ENCODE data around the gene C8A.

C8A gene

DNA sequence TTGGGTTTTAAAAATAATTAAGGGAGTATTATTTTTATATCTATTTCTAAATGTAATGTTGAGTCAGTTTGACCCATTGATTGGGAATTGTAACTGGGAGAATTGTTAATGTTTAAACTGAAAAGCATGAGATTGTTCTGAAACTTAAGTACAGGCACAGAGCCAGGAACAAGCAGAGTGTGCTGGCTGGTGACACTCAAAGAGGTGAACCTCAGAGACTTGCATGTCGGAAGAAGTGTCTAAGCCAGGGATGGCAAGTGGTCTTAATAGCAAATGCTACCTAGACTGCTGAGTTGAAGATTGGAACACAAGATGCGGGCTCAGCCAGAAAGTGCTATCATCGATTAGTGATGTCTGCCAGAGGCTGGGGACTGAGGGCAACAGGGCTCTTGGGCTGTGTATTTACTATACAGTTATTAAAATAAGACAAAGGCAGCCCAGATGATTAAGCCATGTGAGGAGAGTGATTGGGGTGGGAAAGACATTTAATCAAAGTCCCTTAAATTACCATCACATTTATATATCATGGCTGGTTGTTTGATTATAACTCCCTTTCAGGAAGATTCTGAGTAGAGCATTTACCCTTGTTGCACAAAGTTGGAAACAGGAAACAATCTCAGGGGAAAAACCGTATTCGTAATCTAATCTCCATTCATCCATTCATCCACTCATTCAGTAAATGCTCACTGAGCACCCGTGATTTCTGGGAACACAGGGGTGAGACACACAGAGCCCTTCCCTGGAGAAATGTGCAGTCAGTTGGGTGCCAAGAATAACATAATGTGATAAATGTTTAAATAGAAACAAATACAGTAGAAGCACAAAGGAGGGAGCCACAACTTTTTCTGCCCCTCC, 42.8 kb downstream of the C8A start:
- no peak for DNase-seq

DNA sequence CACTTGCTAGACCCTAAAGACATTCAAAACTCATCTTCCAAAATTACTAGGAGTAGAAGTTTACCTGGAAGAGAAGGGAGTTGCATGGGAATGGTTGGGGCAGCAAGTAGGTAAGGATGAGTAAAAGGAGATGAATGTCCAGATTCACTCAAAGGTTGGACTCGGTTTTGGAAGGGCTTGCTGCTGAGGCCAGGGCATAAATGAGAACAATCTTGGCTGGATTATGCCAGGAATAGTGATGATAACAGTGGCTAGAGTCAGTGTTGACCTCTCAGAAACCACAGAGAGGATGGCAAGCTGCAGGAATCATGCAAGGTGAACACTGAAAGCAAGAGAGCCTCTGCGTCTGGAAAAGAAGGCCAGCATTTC, 43.4 kb downstream of the C8A start:
- DNase-seq, result no peak

DNA sequence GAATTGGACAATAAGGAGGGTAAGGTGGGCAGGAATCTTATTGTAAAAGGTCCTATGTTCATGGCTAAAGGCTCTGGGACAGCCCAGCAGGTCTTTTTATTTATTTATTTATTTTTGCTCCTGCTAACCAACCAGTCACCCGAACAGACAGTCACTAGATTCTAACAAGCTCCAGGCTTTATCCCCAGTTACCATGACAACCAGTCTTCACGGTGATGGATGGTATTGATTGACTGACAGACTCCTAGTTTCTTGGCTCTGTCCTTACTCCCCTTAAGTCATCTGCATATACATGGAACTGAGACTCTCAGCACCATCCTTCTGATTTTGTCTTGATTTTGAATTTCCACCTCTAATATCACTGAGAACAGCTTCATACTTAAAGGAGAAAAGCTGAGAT, 44.3 kb downstream of the C8A start:
- no peak for DNase-seq

DNA sequence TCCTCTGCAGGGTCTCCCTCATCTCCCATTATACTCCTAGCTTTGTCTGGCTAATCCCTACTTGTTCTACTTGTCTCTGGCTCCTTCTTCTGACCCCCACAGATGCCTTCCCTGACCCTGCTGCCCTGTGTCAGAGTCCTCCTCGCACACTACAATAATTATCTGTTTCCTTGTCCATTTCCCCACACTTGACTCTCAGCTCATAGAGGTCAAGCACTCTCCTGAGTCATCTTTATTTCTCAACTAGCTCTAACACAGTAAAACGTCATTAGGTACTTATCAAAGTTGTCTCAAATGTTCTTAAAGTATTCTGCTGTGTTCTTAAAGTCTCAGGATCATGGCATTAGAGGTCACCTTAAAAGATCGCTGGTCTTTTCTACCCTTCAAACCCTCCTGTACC, 47.1 kb downstream of the C8A start:
- DNase-seq, result no peak

DNA sequence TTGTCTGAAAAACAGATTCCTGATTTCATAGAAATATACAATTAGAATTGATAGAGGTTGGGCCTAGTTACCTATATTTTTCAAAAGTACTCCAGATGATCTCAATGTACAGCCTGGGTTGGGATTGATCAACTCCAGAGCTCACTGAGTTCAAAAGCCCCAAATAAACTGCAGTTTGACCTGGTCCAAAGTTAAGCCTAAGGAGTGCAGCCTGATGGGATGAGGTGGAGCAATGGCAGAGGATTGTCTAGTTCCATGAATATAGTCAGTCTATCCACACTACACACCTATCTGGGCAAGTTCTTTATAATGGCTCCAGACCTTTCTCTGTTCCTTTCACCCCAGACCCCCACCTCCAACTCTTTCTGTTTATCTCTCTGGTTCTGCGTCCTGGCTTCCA, 49.2 kb downstream of the C8A start:
- DNase-seq, result no peak

DNA sequence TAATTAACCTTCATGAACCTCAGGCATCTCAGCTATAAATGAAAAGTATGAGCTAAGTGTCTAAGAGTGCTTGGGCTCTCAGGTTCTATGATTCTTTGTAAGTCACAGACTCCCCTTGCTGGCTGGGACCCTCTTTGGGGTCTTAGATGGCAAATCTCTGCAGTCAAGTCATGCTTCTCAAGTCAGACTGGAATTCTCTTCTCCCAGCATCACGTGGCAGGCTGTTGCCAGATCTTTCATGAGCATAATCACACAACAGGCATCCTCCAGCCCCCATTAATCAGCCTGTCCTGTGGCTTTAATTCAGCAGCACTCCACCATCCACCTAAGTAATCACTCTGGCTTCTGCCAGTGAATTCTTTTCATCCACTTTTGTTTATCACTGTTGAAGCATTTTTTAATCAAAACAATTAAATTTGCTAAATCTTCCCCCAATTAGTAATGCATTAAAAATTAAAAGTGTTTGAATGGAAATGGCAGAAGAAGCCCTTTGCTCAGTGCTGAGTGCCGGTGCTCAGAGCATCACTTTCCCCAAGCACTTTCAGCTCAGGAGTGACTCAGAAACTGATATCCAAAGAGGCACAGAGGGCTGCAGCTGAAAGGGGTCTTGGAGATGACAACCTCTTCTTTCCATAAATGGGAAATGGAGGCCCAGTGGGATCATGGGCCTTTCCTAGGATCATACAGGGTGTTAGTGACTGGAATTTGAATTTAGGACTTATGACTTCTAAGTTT, 50.2 kb downstream of the C8A start:
- DNase-seq, result no peak

DNA sequence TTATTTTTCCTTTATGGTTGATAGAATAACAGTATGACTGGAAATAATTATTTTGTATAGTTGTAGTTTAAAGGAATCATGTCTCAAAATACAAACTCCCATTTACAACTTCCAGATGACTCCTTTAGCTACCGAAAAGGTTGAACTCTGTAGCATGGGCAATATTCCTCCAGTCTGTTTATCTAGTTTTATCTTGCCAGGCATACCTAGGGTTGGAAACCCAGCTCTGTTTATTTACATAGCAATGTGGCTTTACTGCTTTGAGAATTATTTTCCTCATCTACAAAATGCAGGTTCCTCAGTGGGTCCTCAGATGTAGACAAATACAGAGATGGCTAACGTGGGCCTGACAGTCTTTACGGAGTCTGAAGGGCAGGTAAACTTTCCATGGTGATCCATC, 51.1 kb downstream of the C8A start:
- no peak for DNase-seq

DNA sequence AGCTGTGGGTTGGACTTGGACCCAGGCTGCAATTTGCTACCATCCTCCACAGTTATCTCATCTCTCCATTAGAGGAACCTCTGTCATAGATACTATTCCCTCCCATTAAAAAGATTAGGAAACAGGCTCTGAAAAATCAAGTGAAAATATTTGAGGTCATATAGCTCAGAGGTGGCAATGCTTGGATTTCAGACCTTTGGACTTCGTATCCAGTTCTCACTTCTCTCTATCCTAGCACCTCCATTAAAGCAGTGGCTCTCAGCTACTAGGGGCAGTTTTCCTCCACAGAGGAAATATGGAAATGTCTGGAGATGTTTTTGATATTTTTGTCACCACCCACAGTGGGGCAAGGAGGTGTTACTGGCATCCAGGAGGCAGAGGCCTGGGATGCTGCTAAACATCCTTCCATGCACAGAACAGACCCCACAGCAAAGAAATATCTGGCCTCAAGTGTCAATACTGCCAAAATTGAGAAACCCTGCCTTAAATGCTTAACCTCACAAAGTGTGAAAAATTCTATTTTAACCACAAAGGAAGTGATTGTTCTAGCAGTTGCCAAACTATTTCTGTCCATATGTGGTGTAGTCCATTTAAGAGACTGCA, 54.1 kb downstream of the C8A start:
- no peak for DNase-seq

DNA sequence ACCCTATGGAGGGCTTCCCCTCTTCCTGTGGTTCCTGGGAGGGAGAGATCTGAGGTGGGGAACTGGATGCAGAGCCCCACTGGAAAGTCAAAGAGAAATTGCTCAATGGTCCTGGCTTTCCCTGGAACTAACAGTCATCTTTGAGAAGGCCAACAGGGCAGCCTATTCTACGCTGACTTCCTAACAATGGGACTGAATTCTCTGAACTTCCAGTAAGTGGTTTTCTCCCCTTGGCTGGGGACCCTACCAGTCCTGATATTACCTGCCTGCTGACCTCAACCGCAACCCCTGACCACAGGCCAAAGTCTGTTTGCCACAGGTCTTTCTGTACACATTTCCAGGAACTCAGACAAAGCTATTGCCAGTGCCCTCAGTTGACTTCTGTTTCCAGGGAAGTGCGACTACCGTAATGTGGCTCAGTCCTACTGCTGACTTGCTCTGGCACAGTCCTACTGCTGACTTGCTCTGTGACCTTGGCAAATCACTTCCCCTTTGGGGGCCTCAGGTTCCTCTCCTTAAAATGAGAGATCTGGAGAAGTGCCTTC, 55.9 kb downstream of the C8A start:
- DNase-seq, result no peak

DNA sequence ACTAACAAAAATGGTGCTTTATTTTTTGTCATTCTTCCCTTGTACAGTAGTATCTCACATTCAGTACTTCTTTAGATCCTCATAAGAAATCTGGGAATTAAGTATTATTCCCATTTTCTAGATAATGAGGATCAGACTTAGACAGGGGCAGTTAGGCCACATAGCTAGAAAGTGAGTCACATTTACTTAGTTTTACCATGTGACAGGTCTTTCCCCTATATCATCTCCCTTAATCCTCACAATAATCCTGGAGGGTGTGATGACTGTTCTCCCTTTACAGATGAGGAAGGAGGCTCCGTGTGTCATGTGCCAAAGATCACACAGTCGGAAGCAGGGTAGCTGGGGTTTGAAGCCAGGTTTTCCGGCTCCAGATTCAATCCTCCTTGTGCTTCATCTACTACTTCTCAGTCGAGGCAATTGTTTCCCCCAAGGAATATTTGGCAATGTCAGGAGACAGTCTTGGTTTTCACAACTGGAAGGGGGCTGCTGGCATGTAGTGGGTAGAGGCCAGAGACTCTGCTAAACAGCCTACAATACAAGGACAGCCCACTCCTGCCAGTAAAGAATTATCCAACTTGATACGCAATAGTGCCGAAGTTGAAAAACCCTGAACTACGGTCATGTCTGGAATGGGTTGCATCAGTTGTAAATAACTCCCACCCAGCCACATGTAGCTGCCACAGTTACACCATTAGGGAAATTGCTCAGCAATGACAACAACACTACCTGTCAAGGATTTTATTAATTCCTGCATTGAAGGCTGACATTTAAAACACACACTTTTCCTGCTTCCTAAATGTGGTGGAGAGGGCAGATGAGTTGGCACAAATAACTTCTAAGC, 56.7 kb downstream of the C8A start:
- DNase-seq, result no peak

DNA sequence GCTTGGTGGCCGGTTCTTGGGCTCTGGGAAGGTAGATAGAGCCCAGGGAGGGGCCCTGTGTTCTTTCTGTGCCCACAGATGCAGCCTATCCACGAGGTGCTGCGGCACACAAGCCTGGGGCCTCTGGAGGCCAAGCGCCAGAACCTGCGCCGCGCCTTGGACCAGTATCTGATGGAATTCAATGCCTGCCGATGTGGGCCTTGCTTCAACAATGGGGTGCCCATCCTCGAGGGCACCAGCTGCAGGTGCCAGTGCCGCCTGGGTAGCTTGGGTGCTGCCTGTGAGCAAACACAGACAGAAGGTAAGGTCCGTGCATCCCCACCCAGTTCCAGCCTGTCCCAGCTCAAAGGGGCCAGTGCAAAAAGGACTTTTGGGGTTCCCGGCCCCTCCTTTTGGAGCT, 57.7 kb downstream of the C8A start:
- DNase-seq, result no peak

DNA sequence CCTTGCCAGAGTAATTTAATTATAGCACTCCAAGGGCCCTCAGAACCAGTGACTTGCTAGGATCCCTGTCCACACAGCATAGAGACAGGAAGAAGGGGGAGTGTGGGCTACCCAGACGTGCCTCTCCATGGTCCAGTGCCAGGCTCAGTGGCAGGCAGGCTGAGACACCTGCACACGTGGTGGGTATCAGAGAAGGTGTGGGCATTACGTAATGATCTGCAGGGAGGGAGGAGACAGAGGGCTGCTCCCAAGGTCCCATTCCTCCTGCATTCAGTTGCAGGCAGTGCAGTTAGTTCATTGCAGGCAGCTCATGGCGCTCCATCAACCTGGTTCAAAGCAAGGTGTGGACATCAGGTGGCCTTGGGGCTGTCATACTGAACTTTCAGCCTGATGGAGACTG, 61.4 kb downstream of the C8A start:
- DNase-seq, result no peak

DNA sequence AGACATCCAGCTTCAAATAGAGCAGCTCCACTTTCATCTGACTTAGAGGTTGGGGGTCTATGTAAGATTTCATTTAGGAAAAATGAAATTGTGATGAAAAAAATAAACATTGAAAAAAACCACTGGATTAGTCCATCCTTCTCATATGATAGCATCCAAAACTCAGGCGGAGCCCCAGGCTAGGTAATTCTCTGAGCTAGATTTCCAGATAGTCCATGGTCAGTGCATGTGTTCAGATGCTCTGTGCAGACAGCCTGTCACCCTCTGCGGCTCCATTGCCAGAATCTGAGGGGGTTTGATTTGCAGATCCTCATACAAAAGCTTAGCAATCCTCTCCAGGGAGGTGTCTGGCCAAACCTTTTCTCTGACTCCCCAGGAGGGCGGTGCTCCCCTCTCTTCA, 62.0 kb downstream of the C8A start:
- DNase-seq, result no peak

DNA sequence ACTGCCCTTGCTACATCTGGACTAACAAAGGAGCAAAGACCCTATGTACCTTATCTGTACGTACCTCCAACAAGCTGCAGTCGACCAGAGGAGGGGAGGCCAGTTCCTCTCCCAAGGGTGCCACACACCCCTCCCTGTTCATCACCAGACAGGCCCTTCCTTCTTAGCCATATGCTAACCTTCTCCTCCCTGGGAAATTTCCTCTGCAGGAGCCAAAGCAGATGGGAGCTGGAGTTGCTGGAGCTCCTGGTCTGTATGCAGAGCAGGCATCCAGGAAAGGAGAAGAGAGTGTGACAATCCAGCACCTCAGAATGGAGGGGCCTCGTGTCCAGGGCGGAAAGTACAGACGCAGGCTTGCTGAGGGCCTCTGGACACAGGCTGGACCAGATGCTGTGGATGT, 62.8 kb downstream of the C8A start:
- DNase-seq, result no peak

DNA sequence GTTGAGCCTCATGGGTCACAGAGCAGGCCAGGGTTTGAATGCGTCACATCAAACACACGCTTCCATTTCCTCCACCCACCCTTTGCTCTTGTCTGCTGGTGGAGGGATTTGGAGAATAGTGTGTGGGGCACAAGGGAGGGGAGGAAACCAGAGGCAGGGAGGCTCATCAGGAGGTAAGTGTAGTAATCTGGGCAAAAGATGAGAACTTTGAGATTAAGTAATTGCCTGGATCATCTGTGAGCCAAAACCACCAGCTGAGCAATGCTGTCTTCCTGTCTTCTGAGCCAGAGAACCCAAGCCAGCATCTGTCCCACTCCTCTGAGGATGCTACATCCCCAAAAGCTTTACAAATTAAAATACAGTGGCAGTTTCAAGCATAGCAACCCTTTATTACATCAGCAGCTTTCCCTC, 66.0 kb downstream of the C8A start:
- no peak for DNase-seq

DNA sequence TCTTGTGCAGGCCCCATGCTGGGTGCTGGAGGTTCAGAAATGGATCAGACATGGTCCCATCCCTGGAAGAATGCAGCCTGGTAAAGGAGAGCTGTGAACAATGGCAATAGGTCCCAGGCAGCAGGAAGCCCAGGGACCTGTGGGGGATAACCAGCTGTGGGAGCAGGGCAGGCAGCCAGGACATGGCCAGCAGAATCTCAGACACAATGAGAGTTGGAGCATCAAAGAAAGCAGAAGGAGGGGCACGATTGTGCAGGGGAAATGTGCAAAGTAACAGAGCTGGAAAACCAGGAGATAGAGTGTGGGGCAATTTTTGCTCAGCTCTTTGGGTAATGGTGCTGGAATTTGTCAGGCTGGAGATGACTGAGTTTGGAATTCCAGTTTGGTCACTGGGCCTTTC, 66.9 kb downstream of the C8A start:
- no peak for DNase-seq

DNA sequence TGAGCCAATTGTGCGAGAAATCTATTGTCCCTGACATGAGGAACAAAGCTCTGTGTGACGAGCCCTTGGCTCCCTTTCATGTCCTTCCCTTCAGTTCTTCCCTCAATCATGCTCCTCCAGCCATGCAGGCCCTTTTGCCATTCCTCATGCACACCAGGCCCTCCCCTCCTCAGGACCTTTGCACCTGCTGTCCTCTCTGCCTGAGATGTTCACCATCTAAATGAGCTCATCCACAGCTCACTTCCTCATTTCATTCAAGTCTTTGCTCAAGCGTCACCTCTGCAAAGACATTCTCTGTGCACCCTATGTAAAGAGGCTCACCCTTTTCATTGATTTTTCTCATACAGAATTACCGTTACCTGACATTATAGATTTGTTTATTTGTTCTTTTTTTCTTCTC, 67.5 kb downstream of the C8A start:
- DNase-seq, result no peak

DNA sequence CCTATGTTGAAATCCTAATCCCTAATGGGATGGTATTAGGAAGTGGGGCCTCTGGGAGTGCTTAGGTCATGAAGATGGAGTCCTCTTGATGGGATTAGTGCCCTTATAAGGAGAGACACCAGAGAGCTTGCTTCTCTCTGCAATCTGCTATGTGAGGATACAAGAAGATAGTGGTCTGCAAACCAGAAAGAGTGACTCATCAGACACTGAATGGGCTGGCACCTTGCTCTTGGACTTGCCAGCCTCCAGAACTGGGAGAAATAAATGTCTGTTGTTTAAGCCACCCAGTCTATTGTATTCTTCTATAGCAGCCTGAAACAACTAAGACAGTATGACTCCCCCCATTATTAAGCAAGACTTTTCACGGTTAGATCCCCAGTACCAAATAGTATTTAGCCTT, 67.9 kb downstream of the C8A start:
- DNase-seq, result no peak

DNA sequence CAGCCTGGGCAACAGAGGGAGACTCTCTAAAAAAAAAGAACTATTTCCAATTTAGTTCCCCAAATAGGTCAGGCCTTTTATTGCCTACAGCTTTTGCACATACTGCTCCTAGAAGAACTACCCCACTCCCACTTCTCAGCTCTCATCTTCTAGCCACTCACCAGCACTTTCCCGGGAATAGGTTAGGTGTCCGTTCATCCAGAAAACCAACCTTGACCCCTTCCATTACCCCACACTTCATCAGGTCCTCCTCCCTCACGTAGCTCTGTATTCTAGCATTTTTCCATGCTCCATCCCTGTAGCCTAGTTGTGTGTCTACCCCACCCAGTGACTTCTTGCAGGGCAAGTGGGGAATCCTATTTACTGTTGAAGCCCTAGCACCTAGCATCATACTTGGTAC, 68.6 kb downstream of the C8A start:
- no peak for DNase-seq

DNA sequence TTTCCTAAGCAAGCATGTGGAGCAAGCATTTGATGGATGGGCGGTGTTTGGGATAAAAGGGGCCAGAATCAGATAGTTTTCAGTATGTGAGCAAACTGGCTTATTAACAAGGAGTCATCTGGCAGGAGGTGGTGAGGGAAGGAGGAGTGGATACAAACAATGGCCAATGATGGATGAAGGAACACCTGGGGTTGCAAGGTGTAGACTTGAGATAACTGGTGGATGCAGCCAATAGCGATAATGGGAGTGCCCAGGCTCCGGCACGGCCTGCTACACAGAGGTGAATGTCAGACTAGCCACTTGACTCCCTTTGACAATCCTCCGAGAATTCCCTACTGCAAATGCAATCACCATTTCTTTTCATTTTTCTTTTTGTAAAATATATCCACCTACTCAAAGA, 69.5 kb downstream of the C8A start:
- DNase-seq, result no peak

DNA sequence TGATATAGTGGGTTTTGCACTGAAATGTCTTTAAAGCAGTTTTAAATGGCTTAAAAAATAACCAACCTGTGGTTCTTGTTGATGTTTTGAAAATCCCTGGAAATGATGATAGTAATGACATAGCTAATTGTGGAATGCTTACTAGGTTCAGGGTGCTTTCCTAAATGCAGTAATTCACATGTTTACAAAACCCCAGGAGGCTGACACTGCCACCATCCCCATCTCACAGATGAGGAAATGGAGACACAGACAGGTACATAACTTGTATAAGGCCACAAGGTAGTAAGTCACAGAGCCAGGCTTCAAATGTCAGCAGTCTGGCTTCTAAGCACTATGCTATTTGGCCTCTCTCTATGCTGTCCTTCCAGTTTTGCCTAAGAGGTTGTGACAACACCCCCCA, 70.6 kb downstream of the C8A start:
- DNase-seq, result no peak

DNA sequence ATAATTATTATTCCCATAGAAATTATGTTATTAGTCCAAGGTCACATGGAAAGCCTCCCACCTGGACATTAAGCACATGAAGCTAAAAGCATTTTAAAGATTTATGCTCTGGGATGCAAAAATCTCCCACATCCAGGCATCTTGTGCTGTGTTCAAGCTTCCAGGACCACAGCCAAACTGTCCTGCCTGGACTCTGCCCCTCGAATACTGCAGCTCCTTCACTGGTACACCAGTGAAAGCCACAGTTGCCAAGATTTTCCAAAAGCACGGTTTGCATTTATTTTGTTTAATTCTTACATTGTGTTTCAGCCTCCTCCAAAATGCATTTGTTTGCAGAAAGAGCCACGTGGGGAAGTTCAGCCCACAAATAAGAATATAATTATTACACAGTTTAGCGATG, 72.6 kb downstream of the C8A start:
- DNase-seq, result no peak

DNA sequence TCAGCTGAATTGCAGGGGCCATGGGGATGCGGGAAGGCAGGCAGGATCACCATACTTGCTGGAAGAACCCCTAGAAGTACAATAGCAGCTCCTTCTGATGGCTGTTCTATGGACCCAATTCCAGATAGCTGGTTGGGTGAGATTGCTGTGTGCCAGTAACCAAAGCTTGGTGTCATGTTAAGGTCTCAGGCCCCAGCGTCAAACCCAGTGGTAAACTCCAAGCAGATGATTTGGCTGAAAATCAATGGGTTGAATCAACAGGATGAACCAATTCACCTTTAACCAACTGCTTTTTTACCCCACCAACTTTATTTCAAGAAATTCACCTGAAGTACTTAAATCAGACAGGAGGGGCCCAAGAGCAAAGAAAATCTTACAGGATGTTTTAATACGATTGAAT, 73.4 kb downstream of the C8A start:
- DNase-seq, result no peak

All from activated CD4-positive, alpha-beta T cell treated with anti-CD3 and anti-CD28 coated beads for 4 hours (primary cell).